HG03095 (cell line): ENCODE results near the gene ISCA2.
"Not testable (repeated sequence)": the region's sequence is repeated elsewhere in the genome, so short reads cannot be mapped to it uniquely, and the experiment has no call there.

ENCODE experiments used
- ATAC-seq: cut with Tn5 transposase; IDR thresholded peaks from one replicate; pipeline ENCODE4 v1.9.1; 2021; ENCODE audit warnings: moderate library complexity; ENCODE audit not compliant: unreplicated experiment

The ISCA2 gene

GRCh38 chr14:74526854-74527585, 33.5 kb downstream of the ISCA2 start:
- ATAC-seq, result no peak

GRCh38 chr14:74527736-74528280, 34.2 kb downstream of the ISCA2 start:
- no peak for ATAC-seq

GRCh38 chr14:74528406-74528805, 34.8 kb downstream of the ISCA2 start:
- no peak for ATAC-seq

- ATAC-seq, result no peak
These were observed 35.3 kb downstream of the ISCA2 start for GRCh38 chr14:74528886-74529285.

GRCh38 chr14:74531006-74531405, 37.4 kb downstream of the ISCA2 start:
- no peak for ATAC-seq

GRCh38 chr14:74531467-74531866, 37.9 kb downstream of the ISCA2 start:
- ATAC-seq, result no peak

GRCh38 chr14:74532246-74532645, 38.7 kb downstream of the ISCA2 start:
- ATAC-seq, result no peak

GRCh38 chr14:74533576-74533975, 40.0 kb downstream of the ISCA2 start:
- no peak for ATAC-seq

GRCh38 chr14:74535756-74536325, 42.3 kb downstream of the ISCA2 start:
- no peak for ATAC-seq

GRCh38 chr14:74536336-74536735, 42.8 kb downstream of the ISCA2 start:
- not testable (repeated sequence) for ATAC-seq

GRCh38 chr14:74538411-74539391, 45.1 kb downstream of the ISCA2 start:
- ATAC-seq, result no peak

- ATAC-seq, result no peak
These were observed 45.9 kb downstream of the ISCA2 start for GRCh38 chr14:74539503-74539902.

- ATAC-seq, result no peak
These were observed 47.7 kb downstream of the ISCA2 start for GRCh38 chr14:74541225-74541624.

- ATAC-seq, result no peak
These were observed 48.6 kb downstream of the ISCA2 start for GRCh38 chr14:74542056-74542685.

- no peak for ATAC-seq
These were observed 50.3 kb downstream of the ISCA2 start for GRCh38 chr14:74543771-74544438.

GRCh38 chr14:74545386-74545785, 51.8 kb downstream of the ISCA2 start:
- ATAC-seq, result no peak

GRCh38 chr14:74546416-74546815, 52.9 kb downstream of the ISCA2 start:
- ATAC-seq, result no peak
